Neural cell (in vitro differentiated cells): ENCODE results near the gene SMTNL2.

ENCODE experiments used
- TF ChIP-seq, protein P1 (sequence below): IDR thresholded peaks from 2 replicates; pipeline ENCODE4 v1.6.1; 2012; ENCODE audit warnings: borderline replicate concordance
- TF ChIP-seq, protein P2 (sequence below): fragments of 450-650 bp; IDR thresholded peaks from 2 replicates; pipeline ENCODE4 v1.5.1; 2014; ENCODE audit warnings: antibody characterized with exemption, mild to moderate bottlenecking, moderate library complexity; ENCODE audit not compliant: poor library complexity, severe bottlenecking

- TF ChIP-seq, protein P1, sequence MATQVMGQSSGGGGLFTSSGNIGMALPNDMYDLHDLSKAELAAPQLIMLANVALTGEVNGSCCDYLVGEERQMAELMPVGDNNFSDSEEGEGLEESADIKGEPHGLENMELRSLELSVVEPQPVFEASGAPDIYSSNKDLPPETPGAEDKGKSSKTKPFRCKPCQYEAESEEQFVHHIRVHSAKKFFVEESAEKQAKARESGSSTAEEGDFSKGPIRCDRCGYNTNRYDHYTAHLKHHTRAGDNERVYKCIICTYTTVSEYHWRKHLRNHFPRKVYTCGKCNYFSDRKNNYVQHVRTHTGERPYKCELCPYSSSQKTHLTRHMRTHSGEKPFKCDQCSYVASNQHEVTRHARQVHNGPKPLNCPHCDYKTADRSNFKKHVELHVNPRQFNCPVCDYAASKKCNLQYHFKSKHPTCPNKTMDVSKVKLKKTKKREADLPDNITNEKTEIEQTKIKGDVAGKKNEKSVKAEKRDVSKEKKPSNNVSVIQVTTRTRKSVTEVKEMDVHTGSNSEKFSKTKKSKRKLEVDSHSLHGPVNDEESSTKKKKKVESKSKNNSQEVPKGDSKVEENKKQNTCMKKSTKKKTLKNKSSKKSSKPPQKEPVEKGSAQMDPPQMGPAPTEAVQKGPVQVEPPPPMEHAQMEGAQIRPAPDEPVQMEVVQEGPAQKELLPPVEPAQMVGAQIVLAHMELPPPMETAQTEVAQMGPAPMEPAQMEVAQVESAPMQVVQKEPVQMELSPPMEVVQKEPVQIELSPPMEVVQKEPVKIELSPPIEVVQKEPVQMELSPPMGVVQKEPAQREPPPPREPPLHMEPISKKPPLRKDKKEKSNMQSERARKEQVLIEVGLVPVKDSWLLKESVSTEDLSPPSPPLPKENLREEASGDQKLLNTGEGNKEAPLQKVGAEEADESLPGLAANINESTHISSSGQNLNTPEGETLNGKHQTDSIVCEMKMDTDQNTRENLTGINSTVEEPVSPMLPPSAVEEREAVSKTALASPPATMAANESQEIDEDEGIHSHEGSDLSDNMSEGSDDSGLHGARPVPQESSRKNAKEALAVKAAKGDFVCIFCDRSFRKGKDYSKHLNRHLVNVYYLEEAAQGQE = no peak
- TF ChIP-seq, protein P2, sequence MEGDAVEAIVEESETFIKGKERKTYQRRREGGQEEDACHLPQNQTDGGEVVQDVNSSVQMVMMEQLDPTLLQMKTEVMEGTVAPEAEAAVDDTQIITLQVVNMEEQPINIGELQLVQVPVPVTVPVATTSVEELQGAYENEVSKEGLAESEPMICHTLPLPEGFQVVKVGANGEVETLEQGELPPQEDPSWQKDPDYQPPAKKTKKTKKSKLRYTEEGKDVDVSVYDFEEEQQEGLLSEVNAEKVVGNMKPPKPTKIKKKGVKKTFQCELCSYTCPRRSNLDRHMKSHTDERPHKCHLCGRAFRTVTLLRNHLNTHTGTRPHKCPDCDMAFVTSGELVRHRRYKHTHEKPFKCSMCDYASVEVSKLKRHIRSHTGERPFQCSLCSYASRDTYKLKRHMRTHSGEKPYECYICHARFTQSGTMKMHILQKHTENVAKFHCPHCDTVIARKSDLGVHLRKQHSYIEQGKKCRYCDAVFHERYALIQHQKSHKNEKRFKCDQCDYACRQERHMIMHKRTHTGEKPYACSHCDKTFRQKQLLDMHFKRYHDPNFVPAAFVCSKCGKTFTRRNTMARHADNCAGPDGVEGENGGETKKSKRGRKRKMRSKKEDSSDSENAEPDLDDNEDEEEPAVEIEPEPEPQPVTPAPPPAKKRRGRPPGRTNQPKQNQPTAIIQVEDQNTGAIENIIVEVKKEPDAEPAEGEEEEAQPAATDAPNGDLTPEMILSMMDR = no peak
Measured at GRCh38 chr17:4593021-4593421, 8.7 kb downstream of the SMTNL2 start.
